Prostate gland (tissue), 2 donors: ENCODE measurements around the gene RRP1B. TPM values are rescaled to one million over a fixed set of nuclear protein-coding genes. Genes with fewer than 3 reads are reported as not detected.
"Not testable (repeated sequence)": the region's sequence is repeated elsewhere in the genome, so short reads cannot be mapped to it uniquely, and the experiment has no call there.

Source experiments
- DNase-seq: peaks from one replicate; pipeline ENCODE4 v3.0.0-alpha.2; 2019; ENCODE audit warnings: low spot score
- H3K27ac ChIP-seq, 2 donors: fragments of 200-600 bp; sonication (generic); 2 replicates each; pipeline ENCODE4 v1.5.1; 2017 to 2019
- H3K27me3 ChIP-seq: fragments of 200-600 bp; sonication (generic); replicated peaks from 2 replicates; pipeline ENCODE4 v1.5.1; 2019; ENCODE audit not compliant: insufficient read depth
- H3K36me3 ChIP-seq, 2 donors: fragments of 200-600 bp; sonication (generic); 1 replicate in 1 of 2; 2 replicates in 1 of 2; pipeline versions ENCODE4 v1.5.1 to v1.8.1; 2017 to 2019
- H3K4me1 ChIP-seq: fragments of 200-600 bp; sonication (generic); replicated peaks from 2 replicates; pipeline ENCODE4 v1.5.1; 2019
- H3K4me3 ChIP-seq, 2 donors: fragments of 200-600 bp; sonication (generic); 2 replicates each; pipeline ENCODE4 v1.5.1; 2017 to 2019
- H3K9me3 ChIP-seq: fragments of 200-600 bp; sonication (generic); 2 replicates; pipeline ENCODE4 v1.5.1; 2017
- POLR2A ChIP-seq: fragments of 450-650 bp; IDR thresholded peaks from one replicate; pipeline ENCODE4 v1.6.1; 2016; ENCODE audit warnings: antibody characterized with exemption, mild to moderate bottlenecking
- POLR2AphosphoS5 ChIP-seq: sonication (generic); formaldehyde crosslinking; IDR thresholded peaks from one replicate; pipeline ENCODE4 v1.6.1; 2017; ENCODE audit warnings: antibody characterized with exemption
- WGBS: methylation state at CpG from one replicate; pipeline ENCODE4 v1.1.5; 2018; 5-methylcytosine and 5-hydroxymethylcytosine counted together
- intact Hi-C: fragments of 100-400 bp; cut with DNase I; formaldehyde crosslinking; loops from one replicate; pipeline ENCODE4 v1.14.2; 2022
- total RNA-seq, 2 donors: library from RNA; depleted of rRNA; stranded (reverse); fragments of >200 nt; gene quantifications; one replicate each; pipeline ENCODE4 v1.1.0, GENCODE V29; 2016
- TF ChIP-seq, protein P1 (sequence below), 4 experiments: fragments of 200-600 bp in 2 of 4; fragments of 450-650 bp in 2 of 4; sonication (generic) in 2 of 4; IDR thresholded peaks; 1 replicate in 3 of 4; 2 replicates in 1 of 4; pipeline ENCODE4 v1.5.1; 2016 to 2019; ENCODE audit warnings: antibody characterized with exemption in 4 of 4, mild to moderate bottlenecking in 2 of 4, moderate library complexity in 2 of 4

Gene RRP1B
- total RNA-seq, 2 donors from 2014 or later: 22.7 to 38.3 TPM

DNA sequence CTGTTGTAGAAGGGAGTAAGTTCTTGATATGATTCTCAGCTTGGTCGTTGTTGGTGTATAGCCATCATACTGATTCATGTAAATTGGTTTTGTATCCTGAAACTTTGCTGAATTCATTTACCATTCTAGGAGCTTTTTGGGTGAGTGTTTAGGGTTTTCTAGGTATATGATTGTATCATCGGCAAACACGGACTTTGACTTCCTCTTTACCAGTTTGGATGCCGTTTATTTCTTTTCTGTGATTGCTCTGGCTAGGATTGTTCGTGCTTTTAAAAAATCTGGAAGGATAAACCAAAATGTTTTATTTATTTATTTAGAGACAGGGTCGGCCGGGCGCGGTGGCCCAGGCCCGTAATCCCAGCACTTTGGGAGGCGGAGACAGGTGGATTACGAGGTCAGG lies 20.6 kb downstream of the RRP1B start:
- H3K4me3 ChIP-seq: no peak overlapping the region
- H3K27ac ChIP-seq: no peak overlapping the region
- WGBS: 96% methylated on average over 12 of the region's 12 CpGs
- intact Hi-C loops: no loop called here
- peaks cover 0 to 2% of the 10 kb centered on the region in 2 donors for H3K36me3 ChIP-seq
- H3K4me1 ChIP-seq: no peaks in the 10 kb centered on the region
- TF ChIP-seq POLR2A (no peak), POLR2AphosphoS5 (no peak)
- TF ChIP-seq, protein P1, sequence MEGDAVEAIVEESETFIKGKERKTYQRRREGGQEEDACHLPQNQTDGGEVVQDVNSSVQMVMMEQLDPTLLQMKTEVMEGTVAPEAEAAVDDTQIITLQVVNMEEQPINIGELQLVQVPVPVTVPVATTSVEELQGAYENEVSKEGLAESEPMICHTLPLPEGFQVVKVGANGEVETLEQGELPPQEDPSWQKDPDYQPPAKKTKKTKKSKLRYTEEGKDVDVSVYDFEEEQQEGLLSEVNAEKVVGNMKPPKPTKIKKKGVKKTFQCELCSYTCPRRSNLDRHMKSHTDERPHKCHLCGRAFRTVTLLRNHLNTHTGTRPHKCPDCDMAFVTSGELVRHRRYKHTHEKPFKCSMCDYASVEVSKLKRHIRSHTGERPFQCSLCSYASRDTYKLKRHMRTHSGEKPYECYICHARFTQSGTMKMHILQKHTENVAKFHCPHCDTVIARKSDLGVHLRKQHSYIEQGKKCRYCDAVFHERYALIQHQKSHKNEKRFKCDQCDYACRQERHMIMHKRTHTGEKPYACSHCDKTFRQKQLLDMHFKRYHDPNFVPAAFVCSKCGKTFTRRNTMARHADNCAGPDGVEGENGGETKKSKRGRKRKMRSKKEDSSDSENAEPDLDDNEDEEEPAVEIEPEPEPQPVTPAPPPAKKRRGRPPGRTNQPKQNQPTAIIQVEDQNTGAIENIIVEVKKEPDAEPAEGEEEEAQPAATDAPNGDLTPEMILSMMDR (IDR thresholded peaks at IDR 0.05): no peak
- no peaks in the 10 kb centered on the region for H3K9me3 ChIP-seq
- no peak for DNase-seq
- H3K27me3 ChIP-seq: no peaks in the 10 kb centered on the region

DNA sequence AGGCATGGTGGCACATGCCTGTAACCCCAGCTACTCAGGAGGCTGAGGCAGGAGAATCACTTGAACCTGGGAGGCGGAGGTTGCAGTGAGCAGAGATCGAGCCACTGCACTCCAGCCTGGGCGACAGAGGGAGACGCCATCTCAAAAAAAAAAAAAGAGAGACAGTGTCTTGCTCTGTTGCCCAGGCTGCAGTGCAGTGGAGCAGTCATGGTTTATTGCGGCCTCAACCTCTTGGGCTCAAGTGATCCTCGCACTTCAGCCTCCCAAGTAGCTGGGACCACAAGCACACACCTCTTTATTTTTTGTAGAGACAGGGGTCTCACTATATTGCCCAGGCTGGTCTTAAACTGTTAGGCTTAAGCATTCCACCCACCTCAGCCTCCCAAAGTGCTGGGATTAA lies 21.1 kb downstream of the RRP1B start:
- H3K27me3 ChIP-seq, H3K27ac ChIP-seq, H3K4me1 ChIP-seq, intact Hi-C loops, H3K36me3 ChIP-seq, H3K9me3 ChIP-seq, DNase-seq, H3K4me3 ChIP-seq: not testable (repeated sequence)
- 91% methylated on average over 6 of the region's 6 CpGs for WGBS

GRCh38 chr21:43681650-43682049 lies 22.3 kb downstream of the RRP1B start:
- Histone ChIP-seq H3K27ac (no peak overlapping the region), H3K4me1 (no peaks in the 10 kb centered on the region), H3K4me3 (no peak overlapping the region), H3K27me3 (no peaks in the 10 kb centered on the region), H3K36me3 (peaks cover 0 to 9% of the 10 kb centered on the region in 2 donors), H3K9me3 (no peaks in the 10 kb centered on the region)
- 96% methylated on average over 6 of the region's 6 CpGs for WGBS
- TF ChIP-seq, protein P1 (IDR thresholded peaks at IDR 0.05): no peak
- TF ChIP-seq POLR2AphosphoS5 (no peak), POLR2A (no peak)
- intact Hi-C loops: no loop called here
- DNase-seq: no peak

DNA sequence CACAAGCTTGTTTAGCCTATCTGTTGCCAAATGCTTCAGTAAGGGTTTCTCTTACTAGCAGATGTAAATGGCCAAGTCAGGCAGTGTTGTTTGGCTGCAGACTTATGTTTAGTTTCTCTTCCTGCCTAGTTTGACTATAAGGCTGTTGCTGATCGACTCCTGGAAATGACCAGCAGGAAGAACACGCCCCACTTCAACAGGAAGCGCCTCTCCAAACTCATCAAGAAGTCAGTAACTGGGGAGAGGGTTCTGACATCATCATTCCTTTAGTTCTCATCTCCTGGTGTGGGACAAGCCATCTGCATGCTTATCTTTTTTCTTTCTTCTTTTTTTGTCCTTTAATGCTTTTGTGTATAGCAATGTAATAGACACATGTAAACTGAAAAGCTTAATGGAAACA lies 25.1 kb downstream of the RRP1B start:
- Histone ChIP-seq H3K4me3 (no peak overlapping the region), H3K27ac (no peak overlapping the region), H3K9me3 (no peaks in the 10 kb centered on the region), H3K4me1 (no peaks in the 10 kb centered on the region), H3K27me3 (no peaks in the 10 kb centered on the region), H3K36me3 (peaks cover 4 to 28% of the 10 kb centered on the region in 2 donors)
- 90% methylated on average over 3 of the region's 3 CpGs for WGBS
- TF ChIP-seq POLR2AphosphoS5 (no peak), POLR2A (no peak)
- TF ChIP-seq, protein P1 (IDR thresholded peaks at IDR 0.05): no peak
- intact Hi-C loops: no loop called here
- DNase-seq: no peak

GRCh38 chr21:43686811-43687565 lies 27.6 kb downstream of the RRP1B start:
- Histone ChIP-seq H3K4me3 (no peak overlapping the region), H3K36me3 (peaks cover 4 to 37% of the 10 kb centered on the region in 2 donors), H3K27me3 (no peaks in the 10 kb centered on the region), H3K4me1 (no peaks in the 10 kb centered on the region), H3K9me3 (no peaks in the 10 kb centered on the region), H3K27ac (no peak overlapping the region)
- WGBS: 92% methylated on average over 21 of the region's 21 CpGs
- no peak for DNase-seq
- TF ChIP-seq POLR2AphosphoS5: no peak
- TF ChIP-seq, protein P1 (IDR thresholded peaks at IDR 0.05): no peak
- TF ChIP-seq POLR2A: no peak
- intact Hi-C loops: no loop called here
